ENCODE measurements around the gene ZXDC. TPM values are rescaled to one million over a fixed set of nuclear protein-coding genes. Genes with fewer than 3 reads are reported as not detected.

The ZXDC gene
- polyA plus RNA-seq, 1 donor (not counting 4 experiments of a cell fraction or from before 2014, with no cell fraction given) = 10.7 TPM

- H3K36me3 ChIP-seq (ENCODE audit: control insufficient read depth in 2 of 2, extremely low read depth in 1 of 2, insufficient read depth in 2 of 2, low read length in 2 of 2) = peaks cover 43% of the 10 kb centered on the region in 2 experiments
- no peaks in the 10 kb centered on the region for H4K20me1 ChIP-seq (ENCODE audit: control insufficient read depth, extremely low read depth, insufficient read depth, low read length)
Measured at GRCh38 chr3:126464494-126464893, 11.2 kb downstream of the ZXDC start.

GRCh38 chr3:126464093-126464492 is 11.6 kb downstream of the ZXDC start:
- Histone ChIP-seq H3K36me3 (ENCODE audit: control insufficient read depth in 2 of 2, extremely low read depth in 1 of 2, insufficient read depth in 2 of 2, low read length in 2 of 2) (peaks cover 40 to 46% of the 10 kb centered on the region in 2 experiments), H3K4me1 (ENCODE audit: control insufficient read depth, extremely low read depth, insufficient read depth, low read length) (no peaks in the 10 kb centered on the region), H3K79me2 (ENCODE audit: control insufficient read depth, insufficient read depth, low read length) (peaks cover 19% of the 10 kb centered on the region), H3K9me1 (ENCODE audit: control insufficient read depth, extremely low read depth, insufficient read depth, low read length) (no peaks in the 10 kb centered on the region), H3K4me2 (ENCODE audit: control insufficient read depth, extremely low read depth, insufficient read depth, low read depth, low read length) (no peak overlapping the region), H3K27me3 (ENCODE audit: control insufficient read depth, extremely low read depth, insufficient read depth, low read length) (no peaks in the 10 kb centered on the region), H3K27ac (ENCODE audit: control insufficient read depth, insufficient read depth, low read length) (no peak overlapping the region), H2AFZ (ENCODE audit: control insufficient read depth, low read length) (no peak overlapping the region), H3K4me3 (ENCODE audit: control insufficient read depth in 2 of 3, extremely low read depth in 1 of 3, insufficient read depth in 2 of 3, low read depth in 1 of 3, low read length in 3 of 3) (no peak overlapping the region), H3K9ac (ENCODE audit: control insufficient read depth, extremely low read depth, insufficient read depth, low read length) (no peak overlapping the region), H3K9me3 (ENCODE audit: control insufficient read depth, low read depth, low read length) (no peaks in the 10 kb centered on the region), H4K20me1 (ENCODE audit: control insufficient read depth, extremely low read depth, insufficient read depth, low read length) (peaks cover under 1% of the 10 kb centered on the region)
- DNase-seq (ENCODE audit: low read depth, low spot score) (no peak), FAIRE-seq (no peak)
- dilution Hi-C loops (cut with MboI; ENCODE audit: extremely low pct_ligation_motif_present, low sequenced_read_pairs) = no loop called here
- TF ChIP-seq CTCF (optimal IDR thresholded peaks at IDR 0.05 in 1 of 3, IDR thresholded peaks at IDR 0.05 in 1 of 3, conservative IDR thresholded peaks at IDR 0.05 in 1 of 3; ENCODE audit: extremely low read depth in 1 of 3, insufficient read depth in 2 of 3, low read length in 3 of 3) = no peak
- TF ChIP-seq EZH2 (IDR thresholded peaks at IDR 0.05; ENCODE audit: low read length) = no peak

More at GRCh38 chr3:126464494-126464893, 11.2 kb downstream of the ZXDC start:
- no peaks in the 10 kb centered on the region for H3K9me3 ChIP-seq (ENCODE audit: control insufficient read depth, low read depth, low read length)
- H3K9me1 ChIP-seq (ENCODE audit: control insufficient read depth, extremely low read depth, insufficient read depth, low read length) = no peaks in the 10 kb centered on the region
- H3K27ac ChIP-seq (ENCODE audit: control insufficient read depth, insufficient read depth, low read length) = no peak overlapping the region
- no peak overlapping the region for H3K4me2 ChIP-seq (ENCODE audit: control insufficient read depth, extremely low read depth, insufficient read depth, low read depth, low read length)
- no peak overlapping the region for H2AFZ ChIP-seq (ENCODE audit: control insufficient read depth, low read length)
- H3K4me3 ChIP-seq (ENCODE audit: control insufficient read depth in 2 of 3, extremely low read depth in 1 of 3, insufficient read depth in 2 of 3, low read depth in 1 of 3, low read length in 3 of 3) = no peak overlapping the region
- H3K79me2 ChIP-seq (ENCODE audit: control insufficient read depth, insufficient read depth, low read length) = peaks cover 21% of the 10 kb centered on the region
- H3K4me1 ChIP-seq (ENCODE audit: control insufficient read depth, extremely low read depth, insufficient read depth, low read length) = no peaks in the 10 kb centered on the region
- dilution Hi-C loops (cut with MboI; ENCODE audit: extremely low pct_ligation_motif_present, low sequenced_read_pairs) = no loop called here
- H3K27me3 ChIP-seq (ENCODE audit: control insufficient read depth, extremely low read depth, insufficient read depth, low read length) = no peaks in the 10 kb centered on the region
- no peak for TF ChIP-seq CTCF (optimal IDR thresholded peaks at IDR 0.05 in 1 of 3, IDR thresholded peaks at IDR 0.05 in 1 of 3, conservative IDR thresholded peaks at IDR 0.05 in 1 of 3; ENCODE audit: extremely low read depth in 1 of 3, insufficient read depth in 2 of 3, low read length in 3 of 3)
- no peak for TF ChIP-seq EZH2 (IDR thresholded peaks at IDR 0.05; ENCODE audit: low read length)
- H3K9ac ChIP-seq (ENCODE audit: control insufficient read depth, extremely low read depth, insufficient read depth, low read length) = no peak overlapping the region
- FAIRE-seq = no peak
- DNase-seq (ENCODE audit: low read depth, low spot score) = no peak

Data from keratinocyte (primary cell).